Cerebellar nuclear complex (tissue), 1 donor: ENCODE measurements around the gene TEX22.
"Not testable (repeated sequence)": the region's sequence is repeated elsewhere in the genome, so short reads cannot be mapped to it uniquely, and the experiment has no call there.

Experiments
- DNase-seq, 2 experiments: peaks; one replicate each; lab custom pipeline; 2025; lab: John Stamatoyannopoulos, UW

TEX22 gene, protein sequence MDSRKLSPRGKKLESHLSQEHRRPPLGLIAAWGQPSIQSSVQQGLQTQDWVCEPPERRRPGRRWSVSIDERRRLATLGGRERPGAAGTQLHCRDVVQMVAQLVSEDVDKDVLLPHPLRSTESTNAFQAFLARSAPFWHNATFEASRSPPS

DNA sequence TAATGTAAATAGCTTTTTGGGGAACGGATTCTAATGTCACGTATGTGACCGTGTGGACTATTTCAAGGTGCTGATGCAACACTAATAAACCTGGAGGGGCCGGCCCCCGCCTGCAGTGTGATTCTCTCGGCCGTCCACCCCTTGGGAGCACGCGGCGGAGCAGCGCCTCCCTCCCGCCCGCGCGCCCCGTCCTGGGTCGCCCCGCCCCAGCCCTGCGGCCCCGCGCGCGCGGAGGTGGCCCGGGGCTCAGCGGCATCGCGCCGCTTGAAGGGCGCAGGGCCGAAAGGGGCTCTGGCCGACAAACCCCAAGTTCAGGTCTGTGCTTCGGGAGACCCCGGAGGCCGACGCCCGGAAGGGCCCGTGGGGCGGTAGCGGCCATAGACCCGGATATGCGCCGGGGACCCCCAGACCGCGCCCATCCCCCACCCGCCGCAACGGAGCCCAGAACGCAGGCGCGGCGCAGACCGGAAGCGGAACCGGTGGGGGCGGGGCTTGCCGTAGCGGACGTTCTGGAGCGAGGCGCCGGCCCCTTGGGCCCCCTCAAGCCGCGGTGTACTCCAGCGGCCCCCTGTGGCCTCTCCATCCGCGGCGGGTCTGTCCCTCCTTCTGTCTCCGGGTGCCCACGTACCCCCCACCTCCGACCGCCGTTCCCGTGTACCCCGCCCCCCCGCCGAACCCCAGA lies at the start of gene TEX22:
TEX22 (plus strand) TSS at position 495 of the 682 bp plus-strand sequence. CDS start 803 bp downstream, outside the sequence.
- peak in 1 of 2 experiments; percentile 23 for DNase-seq

DNA sequence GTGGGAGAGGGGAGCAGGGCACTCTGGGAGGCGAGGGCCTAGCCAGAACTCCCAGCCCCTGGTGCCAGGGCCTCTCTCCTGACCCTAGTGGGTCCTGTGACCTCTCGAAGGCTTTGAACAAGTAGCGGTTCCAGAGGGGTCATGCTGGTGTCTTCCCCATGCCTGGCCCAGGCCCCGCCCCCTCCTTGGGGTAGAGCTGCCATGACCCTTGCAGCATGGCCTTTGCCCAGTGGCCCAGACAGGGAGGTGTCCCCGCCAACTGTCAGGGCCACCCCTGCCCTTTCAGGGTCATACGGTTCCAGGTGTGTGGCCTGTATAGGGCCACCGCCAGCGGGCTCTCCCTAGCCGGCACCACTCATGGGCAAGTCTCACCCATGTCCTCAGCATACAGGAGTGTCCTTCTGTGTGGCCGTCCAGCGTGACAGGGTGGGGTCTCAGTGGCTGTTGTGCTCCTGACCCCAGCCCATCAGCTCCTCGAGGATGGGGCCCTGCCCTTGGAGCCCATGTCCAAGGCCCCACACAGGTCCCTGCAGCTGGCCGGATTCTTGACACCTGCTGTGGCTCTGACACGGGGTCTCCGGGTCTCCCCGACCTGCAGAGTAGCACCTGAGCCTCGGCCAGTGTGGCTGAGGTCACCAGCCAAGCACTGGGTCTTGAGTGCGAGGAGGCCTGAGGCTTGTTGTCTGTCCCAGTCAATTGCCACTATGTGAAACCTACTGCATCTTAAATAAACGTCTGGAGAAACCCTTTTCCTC lies 49.2 kb upstream of the TEX22 start:
- no peak for DNase-seq

DNA sequence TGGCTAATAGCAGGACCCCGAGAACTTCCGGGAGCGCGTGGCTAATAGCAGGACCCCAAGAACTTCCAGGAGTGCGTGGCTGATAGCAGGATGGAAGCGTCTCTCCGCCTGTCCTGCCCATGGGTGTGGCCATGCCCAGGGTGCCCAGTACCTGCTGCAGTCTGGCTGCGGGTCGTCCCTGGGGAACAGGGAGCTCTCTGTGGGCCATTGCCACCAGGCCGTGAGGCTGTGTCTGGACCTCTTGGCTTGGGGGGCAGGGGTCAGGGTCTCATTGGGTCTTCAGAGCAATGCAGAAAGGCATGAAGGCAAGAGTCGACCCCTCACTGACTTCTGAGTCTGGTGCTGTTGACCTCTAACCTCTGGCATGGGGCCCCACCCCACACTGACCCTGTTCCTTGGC lies 48.3 kb upstream of the TEX22 start:
- DNase-seq: no peak

DNA sequence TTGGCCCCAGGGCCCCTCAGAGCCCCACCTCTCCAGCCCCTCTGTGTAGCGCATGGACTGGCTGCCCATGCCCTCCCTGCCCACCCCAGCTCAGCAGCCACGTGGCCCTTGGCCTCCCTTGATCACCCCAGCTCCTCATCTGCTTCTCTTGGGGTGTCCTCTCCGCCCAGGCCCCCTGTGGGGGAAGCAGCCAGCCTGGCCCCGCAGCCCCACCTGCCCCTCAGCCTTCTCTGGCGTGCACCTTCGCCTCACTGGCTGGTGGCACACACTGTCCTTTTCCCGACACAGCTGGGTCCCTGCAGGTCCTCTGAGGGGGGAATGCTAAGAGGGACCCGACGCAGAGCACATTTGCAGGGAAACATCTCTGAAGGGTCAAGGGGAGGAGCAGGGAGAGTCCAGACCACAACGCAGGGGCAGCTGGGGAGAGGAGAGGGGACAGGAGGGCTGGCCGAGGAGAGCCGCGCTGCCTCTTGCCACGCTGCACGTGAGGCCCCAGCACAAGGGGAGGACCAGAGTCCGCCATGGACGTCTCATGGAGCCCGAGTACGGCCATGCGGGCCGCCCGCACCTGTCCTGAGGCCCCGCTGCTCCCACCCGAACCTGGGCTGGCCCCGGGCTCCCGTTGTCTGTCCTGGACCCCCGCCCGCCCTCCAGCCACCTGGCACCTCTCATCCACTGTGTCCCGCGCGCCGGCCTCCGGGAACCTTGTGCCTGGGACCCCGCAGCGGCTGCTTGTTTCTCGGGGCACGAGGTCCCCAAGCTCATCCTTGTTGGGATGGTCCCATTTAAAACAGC lies 47.7 kb upstream of the TEX22 start:
- no peak for DNase-seq

DNA sequence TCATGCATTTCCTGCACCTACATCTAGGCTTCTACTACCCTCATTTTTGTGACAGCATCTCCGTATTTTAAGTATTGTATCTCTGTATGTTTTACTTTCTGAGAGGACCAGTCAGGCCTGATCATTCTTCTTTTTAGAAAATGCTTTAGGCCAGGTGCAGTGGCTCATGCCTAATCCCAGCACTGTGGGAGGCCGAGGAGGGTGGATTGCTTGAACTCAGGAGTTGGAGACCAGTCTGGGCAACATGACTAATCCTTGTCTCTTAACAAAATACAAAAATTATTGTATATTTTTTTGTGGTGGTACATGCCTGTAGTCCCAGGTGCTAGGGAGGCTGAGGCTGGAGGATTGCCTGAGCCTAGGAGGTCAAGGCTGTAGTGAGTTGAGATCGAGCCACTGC lies 46.9 kb upstream of the TEX22 start:
- DNase-seq: no peak

DNA sequence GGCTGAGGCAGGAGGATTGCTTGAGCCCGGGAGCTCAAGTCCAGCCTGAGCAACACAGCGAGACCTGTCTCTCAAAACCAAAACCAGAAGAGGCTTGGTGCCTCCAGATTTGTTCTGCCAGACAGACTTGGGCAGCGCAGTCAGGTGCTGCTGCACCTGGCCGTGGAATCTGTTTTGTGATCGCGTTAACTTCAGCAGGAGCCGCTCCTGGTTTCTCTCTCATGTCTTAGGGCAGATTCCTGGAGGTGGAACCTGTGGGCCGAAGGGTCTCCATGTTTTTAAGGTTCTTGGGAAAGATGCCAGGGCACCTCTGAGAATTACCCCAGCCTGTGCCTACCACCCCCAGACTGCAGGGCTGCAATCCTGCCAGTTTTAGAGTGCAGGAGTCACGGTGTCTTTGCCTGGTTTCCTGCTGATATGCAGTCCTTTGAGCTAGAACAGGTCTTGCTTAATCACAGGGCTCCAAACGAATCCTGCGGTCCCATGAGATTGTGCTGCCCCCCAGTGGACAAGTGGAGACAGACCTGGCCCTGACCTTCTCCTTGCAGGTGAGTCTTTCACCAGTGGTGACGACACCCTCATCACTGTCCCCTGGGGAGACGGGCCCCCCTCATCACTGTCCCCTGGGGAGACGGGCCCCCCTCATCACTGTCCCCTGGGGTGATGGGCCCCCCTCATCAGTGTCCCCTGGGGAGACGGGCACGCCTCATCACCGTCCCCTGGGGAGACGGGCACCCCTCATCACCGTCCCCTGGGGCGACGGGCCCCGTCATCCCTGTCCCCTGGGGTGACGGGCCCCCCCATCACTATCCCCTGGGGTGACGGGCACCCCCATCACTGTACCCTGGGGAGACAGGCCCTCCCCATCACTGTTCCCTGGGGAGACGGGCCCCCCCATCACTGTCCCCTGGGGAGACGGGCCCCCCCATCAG lies 46.2 kb upstream of the TEX22 start:
- peak; percentile 34 to 75 for DNase-seq

DNA sequence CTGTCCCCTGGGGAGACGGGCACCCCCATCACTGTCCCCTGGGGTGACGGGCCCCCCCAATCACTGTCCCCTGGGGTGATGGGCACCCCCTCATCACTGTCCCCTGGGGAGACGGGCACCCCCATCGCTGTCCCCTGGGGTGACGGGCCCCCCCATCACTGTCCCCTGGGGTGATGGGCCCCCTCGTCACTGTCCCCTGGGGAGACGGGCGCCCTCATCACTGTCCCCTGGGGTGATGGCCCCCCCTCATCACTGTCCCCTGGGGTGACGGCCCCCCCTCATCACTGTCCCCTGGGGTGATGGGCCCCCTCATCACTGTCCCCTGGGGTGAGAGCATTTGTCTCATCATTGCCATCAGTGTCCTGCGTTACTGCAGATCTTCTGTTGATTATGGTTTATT lies 45.2 kb upstream of the TEX22 start:
- no peak for DNase-seq

DNA sequence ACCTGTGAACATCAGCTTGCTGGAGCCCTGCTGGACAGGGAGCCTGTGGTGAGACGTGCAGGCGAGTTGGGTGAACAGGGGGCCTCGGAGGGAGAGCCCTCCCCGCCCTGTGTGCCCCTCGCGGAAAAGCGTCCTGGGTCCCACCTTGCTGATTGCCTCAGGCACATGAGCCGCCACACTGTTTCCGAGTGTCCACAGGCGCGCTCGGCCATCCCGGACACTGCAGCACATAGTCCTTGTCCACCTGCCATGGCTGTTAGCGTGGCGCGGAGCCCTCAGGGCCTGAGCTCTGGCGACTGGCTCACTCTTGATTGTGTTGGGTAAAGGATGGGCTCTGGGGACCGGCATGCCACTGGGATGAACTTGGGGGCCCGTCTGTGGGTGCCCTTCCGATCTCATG lies 43.8 kb upstream of the TEX22 start:
- no peak for DNase-seq

DNA sequence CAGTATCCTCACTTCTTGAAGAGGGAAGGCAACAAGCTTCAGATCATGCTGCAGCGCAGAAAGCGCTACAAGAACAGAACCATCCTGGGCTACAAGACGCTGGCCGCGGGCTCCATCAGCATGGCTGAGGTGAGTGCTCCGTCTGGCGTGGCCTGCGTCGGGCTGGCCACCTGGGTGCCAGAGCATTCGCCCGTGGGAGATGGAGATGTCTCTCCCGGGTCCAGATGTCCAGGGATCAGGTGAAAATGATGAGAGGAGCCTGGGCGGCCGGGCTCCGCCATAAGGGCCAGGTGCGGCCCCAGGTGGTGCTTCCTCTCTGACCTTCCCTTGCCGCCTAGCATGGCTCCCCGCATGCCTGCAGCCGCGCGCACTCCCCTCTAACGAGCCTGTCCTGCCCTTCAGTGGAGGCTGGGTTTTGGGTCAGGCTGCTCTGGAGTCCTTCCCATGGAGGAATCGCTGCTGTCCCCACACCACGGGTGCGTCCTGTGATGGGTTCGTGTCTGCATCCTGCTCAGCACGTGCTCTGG lies 43.2 kb upstream of the TEX22 start:
- no peak for DNase-seq

DNA sequence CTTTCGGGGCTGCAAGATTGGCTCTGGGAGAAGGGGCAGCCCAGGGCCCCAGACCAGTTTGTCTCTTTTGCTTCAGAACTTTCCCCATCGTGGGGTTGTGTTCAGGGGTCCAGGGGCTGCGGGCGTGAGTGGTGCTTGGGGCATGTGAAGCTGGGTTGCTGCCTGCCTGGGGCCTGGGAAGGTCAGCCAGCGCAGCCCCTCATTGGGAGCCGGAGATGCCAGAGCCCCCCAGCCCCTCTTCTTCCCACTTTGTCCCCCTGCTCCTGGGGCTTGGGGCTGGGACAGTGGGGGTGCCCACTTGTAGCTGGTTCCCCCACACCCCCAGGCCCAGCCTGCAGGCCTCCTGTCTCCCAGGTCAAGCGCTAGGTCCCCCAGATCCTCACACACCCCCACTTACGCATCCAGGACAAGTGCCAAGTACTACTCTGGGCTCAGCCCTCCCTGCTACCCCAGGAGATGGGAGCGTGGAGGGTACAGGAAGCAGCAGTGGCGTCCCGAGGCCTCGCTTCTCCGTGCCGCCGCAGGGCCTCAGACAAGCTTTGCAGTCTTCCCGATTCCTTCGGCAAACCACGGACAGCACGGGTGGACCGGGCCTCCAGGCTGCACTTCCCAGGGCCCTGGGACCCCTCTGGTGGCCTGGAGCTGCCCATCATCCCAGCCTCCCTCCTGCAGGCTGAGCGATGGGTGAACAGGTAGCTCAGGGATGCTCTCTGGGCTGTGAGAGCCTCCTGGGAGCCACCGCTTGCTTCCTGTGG lies 42.3 kb upstream of the TEX22 start:
- no peak for DNase-seq

DNA sequence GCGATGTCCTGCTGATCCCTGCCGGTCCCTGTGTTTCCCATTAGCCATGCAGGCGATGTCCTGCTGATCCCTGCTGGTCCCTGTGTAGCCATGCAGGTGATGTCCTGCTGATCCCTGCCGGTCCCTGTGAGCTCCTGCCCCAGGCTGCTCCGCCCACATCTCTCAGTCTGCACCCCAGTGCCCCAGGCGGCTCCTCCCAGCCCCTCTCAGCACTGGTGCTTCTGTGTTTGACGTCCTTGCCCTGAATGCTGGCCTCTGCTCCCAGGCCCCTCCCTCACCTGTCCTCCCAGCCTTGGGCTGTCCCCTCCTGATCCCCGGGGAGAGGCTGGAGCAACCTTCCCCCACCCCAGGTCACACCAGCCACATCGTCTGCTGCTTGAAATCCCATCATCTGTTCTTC lies 41.4 kb upstream of the TEX22 start:
- DNase-seq: no peak

DNA sequence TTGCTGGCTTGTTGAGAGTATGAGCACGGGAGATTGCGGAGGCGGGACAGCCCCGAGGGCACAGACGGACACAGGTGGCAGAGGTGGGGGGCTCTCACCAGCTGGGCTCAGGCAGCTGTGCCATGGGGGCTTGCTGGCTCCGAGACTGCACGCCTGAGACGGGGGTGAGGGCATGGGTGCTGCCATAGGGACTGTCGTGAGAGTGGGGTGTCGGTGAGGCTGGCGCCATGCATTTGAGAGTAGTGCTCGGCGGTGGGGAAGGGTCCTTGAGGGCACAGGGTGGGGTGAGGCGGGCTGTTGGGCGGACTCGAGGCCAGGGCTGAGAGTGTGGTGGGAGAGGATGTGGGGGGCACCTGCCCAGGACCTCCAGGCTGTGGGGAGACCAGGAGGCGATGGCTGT lies 40.7 kb upstream of the TEX22 start:
- DNase-seq: no peak

DNA sequence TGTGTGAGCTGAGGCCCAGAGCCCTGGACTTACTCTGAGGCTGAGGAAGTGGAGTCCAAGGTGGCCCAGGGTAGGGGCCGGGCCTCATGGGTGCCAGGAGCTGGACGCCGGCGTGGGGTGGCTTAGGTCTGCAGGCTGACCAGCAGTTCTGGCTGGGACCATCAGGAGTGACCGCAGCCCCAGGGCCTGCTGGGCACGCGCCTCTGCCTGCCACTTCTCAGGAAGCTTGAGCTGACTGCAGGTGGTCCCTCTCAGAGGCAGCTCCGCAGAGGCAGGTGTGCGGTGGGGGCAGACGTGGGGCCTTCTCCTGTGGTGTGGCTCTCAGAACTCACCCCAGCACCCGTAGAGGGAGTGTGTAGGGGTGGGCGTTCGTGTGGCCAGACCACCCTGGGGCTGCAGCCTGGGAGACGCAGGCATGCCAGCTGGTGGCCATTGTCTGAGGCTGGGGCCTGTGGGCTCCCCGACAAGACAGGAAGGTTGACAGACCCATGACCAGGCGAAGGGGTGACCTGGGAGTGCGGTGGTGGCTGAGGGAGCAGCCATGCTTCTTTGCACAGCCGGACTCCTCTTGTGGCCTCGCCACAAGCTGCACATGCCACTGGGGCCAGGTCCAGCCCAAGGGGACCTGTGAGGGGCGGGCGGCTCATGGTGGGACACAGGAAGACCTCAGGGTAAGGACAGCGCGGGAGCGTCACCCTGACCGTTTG lies 40.0 kb upstream of the TEX22 start:
- no peak for DNase-seq

DNA sequence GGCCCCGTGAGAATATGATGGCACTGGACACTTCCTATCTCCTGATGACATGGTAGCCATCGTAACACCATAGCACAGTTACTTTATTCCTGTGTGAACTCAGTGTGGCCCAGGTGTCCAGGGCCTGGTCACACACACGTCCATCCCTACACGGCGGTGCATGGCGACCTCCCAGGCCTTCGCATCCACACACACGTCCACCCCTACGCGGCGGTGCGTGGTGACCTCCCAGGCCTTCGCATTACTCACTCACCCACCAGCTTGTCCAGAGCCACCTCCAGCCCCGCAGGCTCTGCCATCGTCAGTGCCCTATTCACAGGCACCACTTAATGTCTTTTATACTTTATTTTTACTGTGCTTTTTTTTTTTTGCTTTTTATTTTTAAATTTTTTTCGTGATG lies 39.4 kb upstream of the TEX22 start:
- DNase-seq: no peak

DNA sequence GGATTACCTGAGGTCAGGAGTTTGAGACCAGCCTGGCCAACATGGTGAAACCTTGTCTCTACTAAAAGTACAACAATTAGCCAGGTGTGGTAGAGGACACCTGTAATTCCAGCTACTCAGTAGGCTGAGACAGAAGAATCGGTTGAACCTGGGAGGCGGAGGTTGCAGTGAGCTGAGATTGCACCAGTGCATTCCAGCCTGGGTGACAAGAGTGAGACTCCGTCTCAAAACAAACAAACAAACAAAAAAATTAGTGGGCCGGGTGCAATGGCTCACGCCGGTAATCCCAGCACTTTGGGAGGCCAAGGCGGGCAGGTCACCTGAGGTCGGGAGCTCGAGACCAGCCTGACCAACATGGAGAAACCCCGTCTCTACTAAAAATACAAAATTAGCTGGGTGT lies 36.9 kb upstream of the TEX22 start:
- DNase-seq: not testable (repeated sequence)

DNA sequence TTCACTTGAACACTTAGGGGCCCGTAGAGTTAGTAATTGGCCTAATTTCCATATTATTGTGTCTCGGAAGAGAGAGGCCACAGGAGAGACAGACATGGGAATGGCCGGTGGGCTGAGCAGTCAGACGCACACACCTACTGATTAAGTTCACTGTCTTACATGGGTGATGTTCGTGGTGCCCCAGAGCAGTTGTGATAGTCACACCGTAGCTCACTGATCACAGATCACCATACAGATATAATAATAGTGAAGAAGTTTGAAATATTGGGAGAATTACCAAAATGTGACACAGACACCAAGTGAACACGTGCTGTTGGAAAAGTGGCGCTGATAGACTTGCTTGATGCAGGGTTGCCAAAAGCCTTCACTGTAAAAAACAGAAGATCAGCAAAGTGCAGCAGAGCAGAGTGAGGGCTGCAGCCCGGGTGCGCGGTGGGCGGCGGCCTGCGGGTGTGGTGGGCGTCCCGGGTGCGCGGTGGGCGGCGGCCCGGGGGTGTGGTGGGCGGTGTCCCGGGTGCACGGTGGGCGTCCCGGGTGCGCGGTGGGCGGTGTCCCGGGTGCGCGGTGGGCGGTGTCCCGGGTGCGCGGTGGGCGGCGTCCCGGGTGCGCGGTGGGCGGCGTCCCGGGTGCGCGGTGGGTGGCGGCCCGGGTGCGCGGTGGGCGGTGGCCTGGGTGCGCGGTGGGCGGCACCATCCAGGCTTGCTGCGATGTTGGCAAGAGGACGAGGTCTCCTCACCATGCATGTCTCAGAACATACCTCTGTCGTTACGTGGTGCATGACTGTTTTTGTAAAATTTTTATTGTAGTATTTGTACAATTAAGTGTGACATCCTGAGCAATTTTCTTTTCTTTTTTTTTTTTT lies 34.3 kb upstream of the TEX22 start:
- DNase-seq: no peak

DNA sequence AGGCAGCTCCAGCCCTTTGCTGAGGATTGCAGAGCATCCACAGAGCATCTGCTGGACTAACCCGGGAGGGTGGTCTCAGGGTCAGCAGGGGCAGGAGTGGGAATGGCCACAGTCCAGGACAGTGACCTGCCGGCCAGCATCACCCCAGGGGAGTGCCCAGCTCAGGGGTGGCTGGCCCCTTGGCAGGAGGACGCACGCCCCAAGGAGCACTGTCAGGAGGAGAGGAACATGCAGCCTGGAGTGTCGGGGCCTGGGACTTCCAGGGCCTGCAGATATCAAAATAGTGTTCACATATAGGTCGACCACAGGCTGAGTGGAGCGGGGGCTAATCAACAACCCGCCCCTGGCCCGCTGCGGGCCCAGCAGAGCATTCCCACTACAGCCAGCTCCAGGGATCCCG lies 33.2 kb upstream of the TEX22 start:
- DNase-seq: no peak

DNA sequence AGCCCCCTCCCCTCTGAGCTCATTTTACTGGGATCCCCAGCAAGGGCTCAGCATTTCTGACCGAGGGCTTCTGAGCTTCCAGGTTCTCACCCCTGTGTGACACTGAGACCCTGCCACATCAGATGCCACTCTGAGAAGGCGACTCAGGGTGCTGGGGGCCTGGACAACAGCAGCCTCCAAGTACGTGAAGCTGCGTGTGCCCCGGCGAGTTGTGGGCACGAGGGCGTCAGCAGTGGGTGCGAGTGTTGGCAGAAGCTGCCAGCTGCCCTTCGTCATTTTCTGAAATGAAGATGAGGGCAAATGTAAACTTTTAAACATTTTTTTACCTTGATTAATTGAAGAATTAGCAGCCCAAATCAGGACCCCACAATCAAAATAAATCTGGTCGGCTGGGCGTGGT lies 32.7 kb upstream of the TEX22 start:
- no peak for DNase-seq
